HTERT RPE-1 (cell line): ENCODE measurements around the gene LRRN2.
"Not testable (repeated sequence)": the region's sequence is repeated elsewhere in the genome, so short reads cannot be mapped to it uniquely, and the experiment has no call there.

Experiments
- in situ Hi-C: fragments of 300-500 bp; cut with MboI; formaldehyde crosslinking; loops from 4 replicates; pipeline ENCODE4 v1.14.3; 2020; ENCODE audit warnings: low sequenced_read_pairs

The LRRN2 gene

DNA sequence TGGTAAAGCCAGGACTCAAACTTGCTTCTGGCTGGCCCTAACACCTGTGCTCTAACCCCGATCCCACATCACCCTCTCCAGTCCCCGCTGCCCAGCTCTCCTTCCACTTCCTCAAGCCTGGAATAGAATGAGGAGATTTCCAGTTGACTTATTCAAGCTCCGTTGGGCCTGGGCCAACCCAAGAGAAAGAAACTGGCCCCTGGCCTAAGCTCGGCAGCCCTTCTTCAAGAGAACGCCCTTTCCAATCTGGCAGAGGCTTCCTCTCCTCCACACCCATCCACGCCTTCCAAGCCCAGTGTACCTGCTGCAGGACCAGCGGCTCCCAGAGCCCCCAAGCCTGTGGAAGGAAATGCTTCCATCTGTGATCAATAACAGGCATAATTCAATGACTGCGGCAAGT, 51.9 kb downstream of the LRRN2 start:
- in situ Hi-C loops = no loop called here

DNA sequence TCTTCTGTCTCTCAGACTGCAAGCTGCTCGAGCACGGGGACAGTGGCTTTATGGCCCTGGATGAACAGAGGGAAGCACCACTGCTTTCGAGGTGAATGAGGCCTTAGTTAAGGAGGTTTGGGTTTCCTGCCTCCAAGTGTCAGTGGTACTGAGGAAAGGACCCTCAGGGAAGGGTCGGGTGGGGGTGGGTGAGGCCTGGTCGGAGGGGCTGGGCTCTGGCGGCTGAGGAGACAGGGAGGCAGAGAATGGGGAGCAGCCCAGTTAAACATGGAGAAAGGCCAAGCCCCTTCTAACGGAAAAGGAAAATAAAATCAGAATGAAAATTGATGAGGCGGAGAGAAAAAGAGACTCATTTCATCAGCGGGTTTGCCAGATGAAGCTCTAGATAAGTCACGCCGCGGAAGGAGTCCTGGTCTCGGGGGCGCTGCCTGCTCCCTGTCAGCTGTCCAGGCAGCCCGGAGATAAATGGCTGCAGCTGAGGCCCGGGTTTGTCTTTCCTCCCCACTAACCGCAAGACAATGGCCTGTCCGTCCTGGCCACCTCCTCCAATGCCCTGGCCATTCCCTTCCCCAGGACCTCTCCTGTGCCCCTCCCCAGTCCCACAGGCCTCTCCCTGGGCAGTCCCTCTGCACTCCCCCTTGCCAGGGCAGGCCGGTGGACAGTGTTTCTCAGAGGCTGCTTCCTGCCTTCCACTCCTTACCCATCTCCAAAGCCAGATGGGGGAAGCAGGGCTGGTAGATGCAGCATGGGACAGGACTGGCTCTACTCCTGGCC, 55.2 kb downstream of the LRRN2 start:
- in situ Hi-C loops = no loop called here

DNA sequence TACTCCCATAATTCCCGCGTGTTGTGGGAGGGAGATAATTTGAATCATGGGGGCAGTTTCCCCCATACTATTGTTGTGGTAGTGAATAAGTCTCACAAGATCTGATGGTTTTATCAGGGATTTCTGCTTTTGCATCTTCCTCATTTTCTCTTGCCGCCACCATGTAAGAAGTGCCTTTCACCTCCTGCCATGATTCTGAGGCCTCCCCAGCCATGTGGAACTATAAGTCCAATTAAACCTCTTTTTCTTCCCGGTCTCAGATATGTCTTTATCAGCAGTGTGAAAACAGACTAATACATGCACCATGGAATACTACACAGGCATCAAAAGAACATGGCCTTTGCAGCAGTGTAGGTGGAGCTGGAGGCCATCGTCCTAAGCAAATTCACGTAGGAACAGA, 56.1 kb downstream of the LRRN2 start:
- in situ Hi-C loops = not testable (repeated sequence)

DNA sequence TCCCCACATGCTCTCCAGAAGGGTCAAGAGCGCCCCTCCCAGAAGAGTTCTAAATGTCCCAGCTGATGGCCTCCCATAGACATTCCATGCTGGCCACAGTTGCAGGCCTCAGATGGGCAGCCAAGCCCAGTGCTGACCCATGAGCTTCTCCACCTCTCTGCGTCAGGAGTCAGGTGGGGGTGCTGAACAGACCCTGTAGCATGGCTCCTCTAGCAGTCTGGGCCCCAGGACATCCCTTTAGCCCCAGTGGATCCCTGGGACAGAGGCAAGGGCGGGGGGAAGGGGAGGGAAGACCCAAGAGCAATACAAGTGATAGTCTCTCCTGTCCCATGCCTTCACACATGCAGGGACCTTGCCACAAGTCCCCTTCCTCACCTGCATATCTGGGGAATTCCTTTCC, 56.7 kb downstream of the LRRN2 start:
- in situ Hi-C loops = no loop called here

DNA sequence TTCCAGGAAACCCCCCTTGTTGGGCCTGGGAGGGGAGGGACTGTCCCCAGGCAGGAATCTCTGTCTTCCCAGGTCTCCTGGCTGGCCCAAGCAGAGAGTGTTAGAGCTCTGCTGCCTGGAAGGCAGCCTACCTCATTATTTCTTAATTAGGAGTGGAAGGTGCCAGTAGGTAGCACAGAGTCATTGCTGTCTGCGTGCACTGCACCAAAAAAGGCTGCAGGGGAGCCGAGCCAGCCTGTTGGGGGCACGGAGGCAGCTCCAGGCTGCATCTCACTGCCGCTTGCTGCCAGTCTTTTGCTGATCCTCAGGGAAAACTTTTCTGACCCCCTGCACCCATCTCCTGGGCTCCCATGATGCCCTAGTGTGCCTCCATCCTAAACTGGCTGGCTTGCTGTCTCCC, 58.1 kb downstream of the LRRN2 start:
- in situ Hi-C loops = no loop called here

DNA sequence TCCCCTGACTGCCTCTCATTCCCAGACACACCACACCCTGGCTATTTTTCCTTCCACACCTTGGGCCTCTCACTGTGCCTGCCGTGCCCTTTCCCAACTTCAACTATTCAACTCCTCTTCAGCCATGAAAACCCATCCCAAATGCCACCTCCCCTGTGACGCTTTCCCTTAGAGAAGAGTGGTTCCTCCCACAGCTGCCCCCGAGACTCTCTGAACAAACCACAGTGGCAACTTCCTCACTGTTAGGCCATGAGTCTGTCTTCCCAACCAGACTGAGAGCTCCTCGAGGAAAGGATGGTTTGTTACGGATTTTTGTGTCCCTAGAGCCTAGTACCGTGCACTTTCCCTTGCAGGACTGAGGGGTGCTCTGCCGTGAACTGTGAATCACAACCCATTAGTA, 59.2 kb downstream of the LRRN2 start:
- in situ Hi-C loops = no loop called here

DNA sequence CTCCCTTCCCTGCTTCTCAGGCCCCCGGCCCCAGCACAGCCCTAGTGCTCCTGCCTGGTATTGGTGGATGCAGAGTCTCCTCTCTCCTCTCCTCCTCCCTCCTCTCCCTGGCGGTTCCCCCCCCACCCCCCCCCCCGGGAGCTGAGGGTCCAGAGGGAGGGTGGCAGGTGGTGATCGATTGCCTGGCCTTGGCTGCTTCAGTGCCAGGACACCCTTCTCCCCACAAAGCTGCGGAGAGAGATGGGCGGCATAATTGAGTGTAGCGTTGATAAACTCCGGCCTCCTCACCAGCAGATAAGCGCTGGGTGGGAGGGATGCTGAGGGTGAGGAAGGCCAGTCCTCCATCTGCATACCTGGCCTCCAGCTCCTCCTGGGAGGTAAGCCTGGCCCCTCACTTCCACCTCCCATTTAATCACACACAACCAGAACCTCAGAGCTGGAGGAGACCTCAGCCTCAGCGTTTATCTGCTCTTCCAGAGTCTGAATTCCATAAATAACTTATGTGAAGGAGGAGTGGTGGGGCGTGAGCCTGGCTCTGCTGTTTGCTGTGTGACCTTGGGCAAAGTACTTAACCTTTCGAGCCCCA, 60.8 kb downstream of the LRRN2 start:
- in situ Hi-C loops = no loop called here

DNA sequence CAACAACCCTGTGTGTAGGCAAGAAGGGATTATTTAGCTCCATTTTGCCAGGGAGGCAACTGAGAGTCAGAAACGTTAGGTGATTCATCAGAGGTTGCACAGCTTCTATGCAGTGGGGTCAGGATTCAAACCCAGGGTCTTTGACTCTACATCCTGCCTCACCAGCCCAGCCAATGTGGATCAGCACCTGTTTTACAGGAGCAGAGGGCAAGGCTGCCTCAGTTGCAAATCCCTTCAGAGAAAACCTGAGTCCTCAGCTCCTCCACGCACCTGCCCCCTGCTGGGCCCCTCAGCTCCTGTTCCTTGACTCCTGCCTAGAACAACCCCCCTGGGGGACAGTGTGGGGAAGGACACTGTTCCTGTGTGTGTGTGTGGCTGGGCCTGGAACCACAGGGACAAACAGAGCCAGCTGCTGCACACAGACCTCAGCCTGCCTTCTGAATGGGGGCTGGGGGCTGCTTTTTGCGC, 61.6 kb downstream of the LRRN2 start:
- in situ Hi-C loops = no loop called here

DNA sequence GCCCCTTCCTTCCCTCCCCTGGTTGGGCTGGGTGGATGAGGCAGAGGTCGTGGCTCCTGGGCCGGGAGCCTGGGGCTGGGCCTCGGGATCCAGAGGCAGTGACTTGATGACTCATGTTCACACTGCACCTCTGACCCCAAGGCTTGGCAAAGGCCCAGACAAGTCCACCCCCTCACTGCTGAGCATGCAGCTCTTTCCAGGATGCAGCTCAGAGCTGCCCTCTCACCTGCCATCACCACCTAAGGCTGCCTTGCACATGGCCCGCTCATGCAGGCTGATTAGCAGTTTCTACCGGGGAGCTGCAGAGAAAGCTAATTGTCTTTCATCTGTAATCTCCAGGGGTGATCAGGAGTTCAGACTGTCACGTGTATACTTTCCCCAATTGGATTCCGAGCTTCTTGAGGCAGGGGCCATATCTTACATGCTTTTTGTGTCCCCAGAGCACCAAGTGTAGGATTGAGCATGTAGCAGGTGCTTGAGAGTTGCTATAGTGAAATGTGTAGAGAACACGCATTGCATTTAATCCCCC, 62.1 kb downstream of the LRRN2 start:
- in situ Hi-C loops = no loop called here

DNA sequence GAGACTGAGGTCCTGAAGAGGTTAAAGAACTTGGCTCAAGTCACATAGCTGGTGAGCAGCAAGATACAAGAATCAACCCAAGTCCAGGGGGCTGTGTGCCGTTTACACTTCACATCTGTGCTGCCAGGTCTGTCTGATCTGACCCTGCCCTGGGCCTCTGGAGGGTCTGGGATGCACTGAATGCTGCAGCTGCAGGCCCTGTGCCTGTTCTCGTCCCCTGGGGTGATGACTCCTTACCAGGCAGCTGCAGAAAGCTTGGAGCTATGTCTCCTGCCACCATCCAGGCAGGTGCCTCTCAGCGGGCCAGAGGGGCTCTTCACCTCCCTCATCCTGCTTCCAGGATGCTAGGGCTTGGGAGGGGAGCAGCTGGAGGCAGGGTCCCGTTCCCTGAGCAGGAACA, 63.5 kb downstream of the LRRN2 start:
- in situ Hi-C loops = no loop called here

DNA sequence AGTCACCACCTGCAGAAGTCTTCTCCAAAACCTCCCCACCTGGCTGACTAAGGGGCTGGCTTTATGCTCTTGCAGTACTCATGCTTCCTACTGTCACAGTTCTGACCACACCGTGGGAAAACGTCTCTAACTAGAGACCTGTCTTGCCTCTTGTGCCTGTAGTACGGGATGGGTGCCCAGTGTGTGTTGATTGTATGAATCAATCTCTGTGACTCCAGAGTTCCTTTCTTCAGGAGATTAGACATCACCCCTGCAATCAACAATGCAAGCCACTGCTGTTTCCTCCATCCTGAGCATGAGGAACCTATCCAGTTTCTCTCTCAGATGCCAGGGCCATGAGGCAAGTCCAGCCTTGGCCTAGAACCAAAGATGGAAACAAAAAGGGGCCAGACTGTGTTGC, 64.1 kb downstream of the LRRN2 start:
- in situ Hi-C loops = no loop called here

DNA sequence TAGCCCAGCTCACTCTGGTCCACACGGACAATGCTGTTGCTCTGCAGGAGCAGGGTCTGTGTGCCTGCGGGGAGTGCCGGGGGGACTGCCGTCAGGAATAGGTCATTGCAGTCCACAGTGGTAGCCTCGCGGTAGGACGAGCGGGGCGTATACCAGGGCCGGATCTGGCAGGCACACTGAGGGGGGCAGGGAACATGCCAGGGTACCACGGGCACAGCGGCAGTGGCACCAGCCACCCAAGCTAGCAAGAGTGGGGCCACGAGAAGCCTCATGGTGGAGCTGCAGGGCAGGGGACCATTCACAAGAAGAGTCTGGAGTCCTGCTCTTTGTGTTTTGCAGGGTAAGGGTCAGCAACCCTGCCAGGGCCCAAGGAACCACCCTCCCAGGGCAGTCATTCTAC, 65.8 kb downstream of the LRRN2 start:
- in situ Hi-C loops = no loop called here

DNA sequence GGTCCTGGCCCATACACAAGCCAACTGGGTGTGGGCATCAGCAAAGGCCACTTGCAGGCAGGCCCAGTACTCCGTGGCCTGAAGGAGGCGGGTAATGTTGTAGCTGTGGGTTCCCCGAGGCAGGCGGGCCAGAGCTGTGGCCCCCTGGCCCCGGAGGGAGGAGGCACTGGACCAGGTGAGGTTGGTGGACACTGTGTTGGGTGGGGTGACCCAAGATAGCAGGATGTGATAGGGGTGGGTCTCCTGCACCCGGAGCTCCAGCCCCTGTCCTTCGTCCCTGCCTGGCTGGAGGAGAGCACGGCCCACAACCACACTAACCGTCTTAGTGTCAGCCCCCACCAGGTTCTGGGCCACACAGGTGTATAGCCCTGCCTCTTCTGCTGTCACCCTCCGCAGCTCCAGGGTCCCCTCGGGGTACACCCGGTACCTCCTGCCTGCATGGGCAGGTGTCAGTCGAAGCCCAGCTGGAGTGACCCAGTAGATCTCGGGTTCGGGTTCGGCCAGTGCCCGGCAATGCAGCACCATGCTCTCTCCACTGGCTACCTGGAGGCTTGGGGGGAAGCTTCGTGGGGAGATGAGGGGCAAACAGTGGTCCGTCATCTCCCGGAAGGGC, 67.3 kb downstream of the LRRN2 start:
- in situ Hi-C loops = no loop called here

DNA sequence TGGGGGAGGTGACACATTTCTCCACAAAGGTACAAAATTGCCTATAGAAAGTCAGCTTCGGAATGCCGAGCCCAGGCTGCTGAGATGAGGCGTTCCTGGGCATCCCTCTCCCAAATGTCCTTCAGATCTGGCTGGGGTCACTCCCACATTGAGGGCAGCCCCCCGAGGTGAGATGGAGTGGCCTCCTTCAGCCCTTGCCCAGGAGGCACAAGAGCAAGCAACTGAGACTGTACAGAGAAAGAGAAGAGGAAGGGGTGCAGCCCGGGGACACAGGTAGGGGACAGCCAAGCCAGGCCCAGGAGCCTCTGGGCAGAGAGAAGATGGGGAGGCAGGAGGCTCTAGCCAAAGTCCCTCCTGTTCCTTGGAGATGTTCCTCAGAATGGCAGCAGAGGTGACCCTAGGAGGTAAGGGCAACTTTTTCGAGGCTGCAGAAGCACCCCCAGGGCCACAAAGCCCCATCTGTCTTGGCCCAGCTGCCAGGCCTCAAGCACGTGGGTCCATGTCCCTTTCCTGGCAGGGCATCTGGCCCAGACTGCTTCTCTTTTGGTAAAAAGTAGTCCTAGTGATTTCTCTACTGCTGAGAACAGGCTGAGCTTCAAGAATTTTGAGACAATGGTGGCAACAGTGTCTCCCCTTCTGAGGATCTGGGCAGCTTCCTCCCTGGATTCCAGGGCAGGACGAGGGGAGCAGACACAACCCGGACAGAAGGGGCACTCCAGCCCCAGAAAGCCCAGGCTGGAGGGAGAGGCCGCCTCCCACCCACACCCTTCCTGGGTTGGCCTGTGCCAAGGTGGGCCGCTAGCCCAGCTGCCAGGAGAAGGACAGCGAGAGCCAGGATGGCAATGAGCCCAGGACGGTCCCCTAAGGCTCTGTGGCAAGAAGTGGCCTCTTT, 68.0 kb downstream of the LRRN2 start:
- in situ Hi-C loops = no loop called here

DNA sequence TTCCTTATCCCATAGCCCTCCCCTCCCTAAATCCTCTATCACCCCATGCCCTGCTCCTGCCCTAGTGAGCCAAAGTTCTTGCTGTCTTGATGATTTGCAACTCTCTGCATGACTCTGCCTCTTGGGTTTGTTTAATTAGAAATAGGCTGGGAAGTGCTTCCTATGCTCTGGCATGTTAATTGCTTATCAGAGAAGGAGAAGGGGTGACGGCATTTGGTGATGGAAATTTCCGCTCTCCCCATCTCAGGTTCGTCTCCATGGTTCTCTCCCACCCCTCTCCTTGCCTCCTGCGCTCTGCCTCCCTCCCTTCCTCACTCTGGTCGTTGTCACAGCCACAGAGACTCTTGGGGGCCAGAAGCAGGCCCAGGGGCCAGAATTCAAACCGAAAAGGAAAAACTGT, 68.9 kb downstream of the LRRN2 start:
- in situ Hi-C loops = no loop called here

DNA sequence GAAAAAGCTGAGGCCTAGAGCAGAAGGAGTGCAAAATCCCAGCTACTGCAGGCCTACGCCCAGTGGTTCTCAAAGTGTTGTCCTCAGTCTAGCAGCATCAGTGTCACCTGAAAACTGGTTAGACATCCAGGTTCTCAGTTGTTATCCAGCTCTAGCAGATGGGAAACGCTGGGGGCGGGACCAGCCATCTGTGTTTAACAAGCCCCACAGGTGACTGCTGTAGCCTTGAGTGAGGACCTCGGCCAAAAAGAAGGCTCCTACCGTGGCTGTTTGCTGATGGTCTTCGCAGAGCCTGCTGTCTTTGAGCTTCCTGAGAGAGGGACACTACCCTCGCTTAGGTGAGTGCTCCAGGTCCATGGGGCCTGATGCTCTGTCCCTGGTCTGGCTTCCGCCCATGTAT, 69.7 kb downstream of the LRRN2 start:
- in situ Hi-C loops = no loop called here

DNA sequence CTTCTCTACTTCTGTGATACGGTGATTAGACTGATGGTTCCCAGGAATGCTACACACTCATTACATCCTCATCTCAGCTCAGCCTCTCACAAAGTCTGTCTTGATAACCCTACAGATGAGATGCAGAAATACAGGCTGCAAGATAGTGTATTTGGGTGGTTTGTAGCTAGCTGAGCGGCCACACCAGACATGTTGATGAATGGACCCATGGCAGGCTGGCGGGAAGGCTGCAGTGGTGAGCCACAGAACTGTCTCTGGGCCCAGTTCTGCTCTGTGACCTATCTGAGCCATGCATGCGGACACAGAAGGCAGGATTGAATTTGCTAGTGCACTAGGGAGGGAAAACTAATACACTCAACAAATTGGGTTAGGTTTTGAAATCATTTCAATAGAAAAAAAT, 71.9 kb downstream of the LRRN2 start:
- in situ Hi-C loops = no loop called here

DNA sequence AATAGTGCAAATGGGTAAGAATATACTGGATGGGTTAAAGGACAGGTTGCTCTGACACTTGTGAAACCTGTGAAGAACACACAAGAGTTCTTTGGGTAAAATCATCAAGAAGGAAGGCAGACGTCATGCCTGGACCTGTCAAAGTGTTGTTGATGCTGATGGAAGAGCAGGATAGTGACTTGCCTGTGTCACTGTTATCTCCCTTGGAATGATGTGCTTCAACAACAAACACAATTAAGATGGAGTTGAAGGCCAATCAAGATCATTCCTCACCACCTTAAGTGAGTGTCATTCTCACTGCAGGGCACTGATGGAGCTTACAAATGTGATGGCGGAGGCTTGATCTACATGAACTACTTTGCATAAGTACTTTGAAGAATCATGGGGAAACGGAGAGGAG, 73.2 kb downstream of the LRRN2 start:
- in situ Hi-C loops = no loop called here

DNA sequence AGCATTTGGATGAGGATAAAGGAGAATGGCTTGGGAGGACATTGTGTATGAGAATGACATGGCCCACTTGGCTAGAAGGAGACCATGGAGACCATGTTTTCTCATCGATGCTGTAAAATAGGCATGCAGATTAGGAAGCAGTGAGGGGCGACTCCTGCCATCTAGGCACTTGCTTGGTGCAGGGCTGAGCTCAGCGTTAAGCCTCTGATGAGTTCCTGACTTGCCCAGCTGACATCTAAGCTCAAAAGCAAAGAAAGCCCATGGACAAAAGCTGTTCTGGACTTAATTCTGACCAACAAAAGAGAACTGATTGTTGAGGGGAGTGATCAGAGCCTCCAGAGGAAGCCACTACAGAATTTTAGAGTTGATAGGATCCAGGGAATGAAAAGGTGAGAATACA, 74.5 kb downstream of the LRRN2 start:
- in situ Hi-C loops = no loop called here

DNA sequence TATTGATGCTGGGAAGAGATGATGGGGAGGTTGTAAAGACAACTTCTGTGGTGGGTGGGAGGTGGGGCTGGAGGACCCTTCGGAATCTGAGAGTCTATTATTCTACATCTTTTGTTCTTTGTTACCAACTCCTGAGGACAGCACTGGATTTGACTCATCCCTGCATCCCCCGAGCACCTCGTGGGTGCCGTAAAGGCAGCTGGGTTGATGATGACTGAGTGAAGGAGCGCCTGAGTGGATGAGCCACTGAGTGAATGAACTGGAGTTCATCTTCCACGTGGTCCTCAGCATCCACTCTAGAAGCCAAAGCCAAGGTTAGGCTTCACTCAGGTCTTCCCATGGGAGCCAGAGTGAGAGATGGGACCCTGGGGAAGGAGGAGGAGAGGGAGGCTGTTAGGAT, 77.6 kb downstream of the LRRN2 start:
- in situ Hi-C loops = no loop called here

DNA sequence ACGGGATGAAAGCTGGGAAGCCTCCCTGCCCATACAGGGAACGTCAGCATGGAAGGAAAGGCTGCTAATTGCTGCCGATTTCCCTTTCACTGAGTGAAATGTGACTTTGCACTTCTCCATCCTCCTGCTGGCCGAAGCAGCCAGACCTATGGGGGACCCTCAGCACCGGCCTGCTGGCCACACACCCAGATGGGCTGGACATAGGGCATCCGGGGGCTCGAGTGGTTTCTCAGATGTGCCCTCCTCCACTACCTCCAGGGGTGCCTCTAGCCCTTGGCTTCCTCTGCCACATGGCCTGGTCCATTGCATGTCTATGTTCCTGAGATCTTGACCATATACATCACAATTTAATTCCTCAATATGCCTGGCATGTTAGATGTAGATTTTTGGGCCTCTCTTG, 79.7 kb downstream of the LRRN2 start:
- in situ Hi-C loops = no loop called here
